ENCODE data around the gene STUM.

- TF ChIP-seq, protein P1, sequence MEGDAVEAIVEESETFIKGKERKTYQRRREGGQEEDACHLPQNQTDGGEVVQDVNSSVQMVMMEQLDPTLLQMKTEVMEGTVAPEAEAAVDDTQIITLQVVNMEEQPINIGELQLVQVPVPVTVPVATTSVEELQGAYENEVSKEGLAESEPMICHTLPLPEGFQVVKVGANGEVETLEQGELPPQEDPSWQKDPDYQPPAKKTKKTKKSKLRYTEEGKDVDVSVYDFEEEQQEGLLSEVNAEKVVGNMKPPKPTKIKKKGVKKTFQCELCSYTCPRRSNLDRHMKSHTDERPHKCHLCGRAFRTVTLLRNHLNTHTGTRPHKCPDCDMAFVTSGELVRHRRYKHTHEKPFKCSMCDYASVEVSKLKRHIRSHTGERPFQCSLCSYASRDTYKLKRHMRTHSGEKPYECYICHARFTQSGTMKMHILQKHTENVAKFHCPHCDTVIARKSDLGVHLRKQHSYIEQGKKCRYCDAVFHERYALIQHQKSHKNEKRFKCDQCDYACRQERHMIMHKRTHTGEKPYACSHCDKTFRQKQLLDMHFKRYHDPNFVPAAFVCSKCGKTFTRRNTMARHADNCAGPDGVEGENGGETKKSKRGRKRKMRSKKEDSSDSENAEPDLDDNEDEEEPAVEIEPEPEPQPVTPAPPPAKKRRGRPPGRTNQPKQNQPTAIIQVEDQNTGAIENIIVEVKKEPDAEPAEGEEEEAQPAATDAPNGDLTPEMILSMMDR (IDR thresholded peaks at IDR 0.05 in 4 of 5, conservative IDR thresholded peaks at IDR 0.05 in 1 of 5): no peak
- no peak for TF ChIP-seq POLR2A (IDR thresholded peaks at IDR 0.05)
Observed at GRCh38 chr1:226634611-226635246, 86.2 kb downstream of the STUM start.

Data from gastrocnemius medialis (tissue), 4 donors.